Measurements from ENCODE around the gene RANBP1. TPM values are rescaled to one million over a fixed set of nuclear protein-coding genes. Genes with fewer than 3 reads are reported as not detected.

Gene RANBP1
- total and polyA plus RNA-seq, 2 of the 13 experiments (the other 11 are each of a cell fraction or from before 2014, with no cell fraction given): 181 to 492 TPM

- TF ChIP-seq PAXIP1 (CRISPR knock-in tag; conservative IDR thresholded peaks at IDR 0.05) (no peak), FOXA3 (CRISPR knock-in tag; IDR thresholded peaks at IDR 0.05) (0 out of 2 replicates have a peak, but pooled peaks have one; percentile 11), ZNF775 (CRISPR knock-in tag; IDR thresholded peaks at IDR 0.05; ENCODE audit: borderline replicate concordance) (no peak), ZNF83 (CRISPR knock-in tag; IDR thresholded peaks at IDR 0.05; ENCODE audit: borderline replicate concordance) (no peak), ZNF337 (CRISPR knock-in tag; IDR thresholded peaks at IDR 0.05; ENCODE audit: borderline replicate concordance, low read depth) (no peak), HOXA3 (CRISPR knock-in tag; IDR thresholded peaks at IDR 0.05) (peak; percentile 25; the same call in 1 of the 2 replicates), ZNF850 (CRISPR knock-in tag; conservative IDR thresholded peaks at IDR 0.05) (no peak), JUN (CRISPR knock-in tag; IDR thresholded peaks at IDR 0.05) (no peak), ZNF607 (CRISPR knock-in tag; IDR thresholded peaks at IDR 0.05; ENCODE audit: borderline replicate concordance) (no peak), SNAPC2 (CRISPR knock-in tag; IDR thresholded peaks at IDR 0.05) (no peak), ETV5 (CRISPR knock-in tag; IDR thresholded peaks at IDR 0.05; ENCODE audit: borderline replicate concordance) (no peak), CBX2 (IDR thresholded peaks at IDR 0.05; ENCODE audit: low read depth, low read length) (no peak), CBX2 (CRISPR knock-in tag; IDR thresholded peaks at IDR 0.05; ENCODE audit: low read depth) (no peak), AKNA (CRISPR knock-in tag; IDR thresholded peaks at IDR 0.05; ENCODE audit: borderline replicate concordance) (no peak), SMAD9 (CRISPR knock-in tag; IDR thresholded peaks at IDR 0.05) (no peak), ZNF678 (CRISPR knock-in tag; IDR thresholded peaks at IDR 0.05) (no peak), GATAD1 (CRISPR knock-in tag; IDR thresholded peaks at IDR 0.05) (no peak), AGO2 (optimal IDR thresholded peaks at IDR 0.05; ENCODE audit: low read depth, low read length) (no peak), GZF1 (CRISPR knock-in tag; IDR thresholded peaks at IDR 0.05) (no peak), PTBP1 (IDR thresholded peaks at IDR 0.05; ENCODE audit: low read depth, low read length, poor library complexity, severe bottlenecking) (no peak), EP300 (IDR thresholded peaks at IDR 0.05; ENCODE audit: low read depth in 2 of 2, low read length in 2 of 2) (no peak), EP300 (CRISPR knock-in tag; IDR thresholded peaks at IDR 0.05; ENCODE audit: borderline replicate concordance) (no peak)
These were observed 31.1 kb upstream of the RANBP1 start (continued) for GRCh38 chr22:20084547-20085413.
